Activated T-cell treated with anti-CD3 and anti-CD28 coated beads for 4 hours (primary cell): Measurements from ENCODE around the gene COL25A1.

Source experiments
- DNase-seq: peaks from one replicate; pipeline ENCODE4 v3.0.0-alpha.2; 2020

The COL25A1 gene

DNA sequence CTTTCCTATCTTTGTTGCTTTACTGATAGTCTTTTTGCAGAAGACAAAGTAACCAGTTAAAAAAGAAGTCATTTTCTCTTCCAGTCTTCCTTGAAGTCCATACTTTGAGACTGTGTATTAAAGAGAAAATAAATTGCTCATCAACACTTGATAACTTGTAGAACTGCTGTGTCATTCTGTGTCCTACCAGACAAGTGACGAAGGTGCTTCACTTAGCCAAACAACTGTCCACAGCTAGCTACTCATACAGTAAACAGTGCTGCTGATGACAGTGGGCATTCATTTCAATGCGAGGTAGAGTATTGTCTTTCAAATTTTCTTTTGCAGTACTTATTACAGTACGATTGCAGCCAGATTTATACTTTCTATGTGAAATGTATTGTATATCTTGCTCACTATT, 11.5 kb downstream of the COL25A1 start:
- DNase-seq, result no peak

DNA sequence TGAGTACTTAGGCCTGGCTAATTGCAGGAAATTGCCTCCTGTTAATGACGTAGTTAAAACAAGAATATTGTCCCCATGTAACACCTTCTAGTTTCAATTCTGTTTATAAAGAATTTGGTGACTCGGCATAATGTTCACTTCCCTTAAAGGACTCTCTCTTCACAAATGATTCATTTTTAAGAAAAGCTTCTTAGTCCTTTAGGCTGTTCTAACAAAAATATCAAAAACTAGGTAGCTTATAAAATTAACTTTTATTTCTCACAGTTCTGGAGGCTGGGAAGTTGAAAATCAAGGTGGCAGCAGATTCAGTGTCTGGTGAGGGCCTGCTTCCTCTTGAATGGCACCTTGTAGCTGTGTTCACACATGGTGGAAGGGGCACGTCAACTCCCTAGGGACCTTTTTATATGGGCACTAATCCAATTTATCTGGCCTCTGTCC, 23.8 kb downstream of the COL25A1 start:
- no peak for DNase-seq

DNA sequence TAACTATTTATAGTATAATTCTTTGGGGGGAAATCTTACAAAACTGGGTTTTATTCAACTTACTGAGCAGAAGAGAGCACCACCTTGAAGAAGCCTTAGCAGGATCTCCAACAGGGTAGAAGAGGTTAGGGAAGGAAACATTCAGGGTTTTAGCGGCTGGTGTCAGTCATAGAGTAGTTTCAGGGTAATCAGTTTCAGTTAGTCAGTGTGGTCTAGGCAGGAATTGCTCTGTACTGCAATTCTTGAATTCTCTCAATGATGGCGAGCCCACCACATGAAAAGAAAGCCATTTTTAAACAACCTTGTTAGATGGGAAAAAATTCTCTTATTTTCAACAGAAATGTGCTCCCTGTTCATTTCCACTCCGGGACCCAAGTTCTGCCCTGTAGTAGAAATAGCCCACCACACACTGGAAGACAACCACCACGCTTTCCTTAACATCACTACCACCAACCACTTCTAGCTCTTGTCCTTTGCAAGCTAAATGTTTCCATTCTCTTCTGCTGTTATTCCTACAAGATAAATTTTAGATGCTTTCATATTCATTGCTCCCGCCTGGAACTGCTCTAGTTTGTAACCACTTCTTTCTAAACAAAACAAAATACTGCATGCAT, 25.9 kb downstream of the COL25A1 start:
- no peak for DNase-seq

DNA sequence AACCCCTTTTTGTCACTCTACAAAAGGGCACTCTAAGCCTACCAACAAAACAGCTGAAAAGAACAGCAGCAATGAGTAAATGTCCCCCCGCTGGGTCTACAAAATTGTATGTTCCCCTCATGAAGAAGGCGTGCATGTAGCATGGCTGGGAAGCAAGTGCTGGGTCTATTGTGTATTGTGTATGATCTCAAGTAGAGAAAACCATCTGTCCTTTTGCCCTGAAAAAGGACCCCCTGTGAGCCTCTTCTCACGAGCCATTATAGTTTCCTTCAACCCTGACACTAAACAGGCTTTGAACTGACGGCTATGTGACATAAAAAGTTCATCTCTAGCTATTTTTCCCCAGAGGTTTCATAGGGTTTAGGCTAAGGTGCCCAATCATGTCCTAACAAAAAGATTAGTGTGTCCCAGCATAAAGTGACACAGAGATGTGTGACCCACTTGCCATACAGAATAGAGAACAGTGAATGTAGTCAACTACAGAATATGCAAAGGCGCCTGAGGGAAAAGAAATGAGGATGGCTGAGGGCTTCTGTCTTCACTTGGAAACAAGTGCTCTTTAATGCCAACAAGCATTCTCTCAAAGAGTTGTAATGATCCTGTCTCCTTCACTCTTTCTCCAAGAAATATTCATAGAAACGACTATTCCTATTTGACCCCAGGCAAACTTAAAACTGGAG, 27.3 kb downstream of the COL25A1 start:
- no peak for DNase-seq

DNA sequence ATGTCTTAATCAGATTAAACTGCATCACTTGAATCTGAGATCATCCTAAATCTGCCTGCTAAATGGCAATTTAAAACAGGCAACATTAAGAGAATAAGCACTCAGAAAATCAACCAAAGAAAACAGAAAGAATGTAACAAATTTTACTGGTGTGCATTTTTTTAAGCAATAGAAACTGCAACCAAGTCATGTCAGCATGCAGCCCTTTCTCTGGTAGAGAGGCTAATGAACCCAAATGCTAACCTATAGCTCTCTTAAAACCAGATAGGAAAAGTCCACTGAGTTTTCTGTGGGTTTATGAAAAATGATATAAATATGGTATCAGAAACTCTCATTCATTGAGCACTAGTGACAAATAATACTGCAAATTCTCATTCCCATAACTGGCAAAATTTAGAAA, 35.6 kb downstream of the COL25A1 start:
- no peak for DNase-seq

DNA sequence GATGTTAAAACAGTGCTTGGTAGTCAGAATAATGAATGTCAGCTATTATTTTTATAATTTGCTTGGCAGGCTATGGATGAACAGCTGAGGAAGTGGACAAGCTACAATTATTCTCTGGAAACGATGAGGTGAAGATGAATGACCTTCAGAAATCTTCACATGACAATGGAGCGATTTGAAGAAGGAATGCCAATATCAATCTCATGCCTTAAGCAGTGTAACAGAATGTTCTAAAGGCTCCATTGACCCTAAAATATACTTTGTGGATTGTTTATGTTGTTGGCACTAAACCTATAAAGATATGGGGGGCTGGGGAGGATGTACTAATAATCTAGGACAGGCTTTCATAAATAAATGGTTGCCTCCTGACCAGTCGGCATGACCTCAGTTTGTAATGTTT, 36.2 kb downstream of the COL25A1 start:
- no peak for DNase-seq

DNA sequence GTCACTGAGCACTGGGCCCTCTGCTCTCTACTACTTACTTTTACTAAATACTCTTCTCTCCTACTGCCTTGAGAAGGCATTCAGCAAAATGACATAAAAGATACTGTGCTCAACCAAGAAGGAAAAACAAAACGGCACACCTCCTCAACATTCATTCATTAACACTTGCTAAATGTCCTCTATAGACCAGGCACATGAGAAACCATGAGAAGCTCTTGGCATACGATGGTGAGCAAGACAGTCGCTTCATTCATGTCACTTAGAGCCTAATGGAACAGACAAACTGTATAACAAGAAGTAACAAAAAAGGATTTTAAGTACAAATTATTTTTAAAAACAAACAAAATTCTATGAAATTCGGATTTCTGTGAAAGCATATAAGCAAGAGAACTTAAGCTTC, 38.7 kb downstream of the COL25A1 start:
- no peak for DNase-seq

DNA sequence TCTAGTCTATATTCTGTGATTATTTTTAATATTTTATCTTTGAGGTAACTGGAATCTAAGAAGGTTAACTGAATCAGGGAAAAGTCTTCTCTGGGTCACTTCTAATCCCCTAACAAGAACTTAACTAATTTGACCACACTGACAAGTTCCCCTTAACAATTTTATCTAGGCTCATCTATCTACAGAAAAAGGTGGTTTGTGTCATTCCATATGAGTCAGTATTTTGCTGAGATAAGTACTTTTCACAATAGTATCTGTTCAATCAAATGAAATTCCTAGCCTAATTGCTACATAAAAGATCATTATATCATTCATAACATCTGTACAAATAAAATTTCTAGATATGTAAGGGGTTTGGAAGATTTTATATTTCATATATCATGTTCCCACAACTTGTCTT, 45.6 kb downstream of the COL25A1 start:
- no peak for DNase-seq

DNA sequence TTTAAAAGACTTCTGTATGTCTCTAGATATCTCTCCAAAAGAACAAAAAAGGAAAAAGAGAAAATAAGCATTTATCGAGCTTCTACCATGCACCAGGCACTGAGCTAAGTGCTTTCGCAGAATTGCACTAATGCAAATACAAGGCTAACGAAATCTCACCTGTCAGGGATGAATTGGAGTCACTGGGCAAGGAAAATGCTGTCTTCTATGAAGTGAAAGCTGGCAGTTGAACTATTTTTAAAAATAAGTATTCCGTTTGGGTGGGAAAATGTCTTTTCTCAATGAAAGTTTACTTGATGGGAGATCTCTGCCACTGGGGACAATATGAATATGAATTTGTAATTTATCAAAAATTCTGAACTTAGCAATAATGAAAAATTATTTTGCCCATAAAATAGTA, 47.6 kb downstream of the COL25A1 start:
- no peak for DNase-seq

DNA sequence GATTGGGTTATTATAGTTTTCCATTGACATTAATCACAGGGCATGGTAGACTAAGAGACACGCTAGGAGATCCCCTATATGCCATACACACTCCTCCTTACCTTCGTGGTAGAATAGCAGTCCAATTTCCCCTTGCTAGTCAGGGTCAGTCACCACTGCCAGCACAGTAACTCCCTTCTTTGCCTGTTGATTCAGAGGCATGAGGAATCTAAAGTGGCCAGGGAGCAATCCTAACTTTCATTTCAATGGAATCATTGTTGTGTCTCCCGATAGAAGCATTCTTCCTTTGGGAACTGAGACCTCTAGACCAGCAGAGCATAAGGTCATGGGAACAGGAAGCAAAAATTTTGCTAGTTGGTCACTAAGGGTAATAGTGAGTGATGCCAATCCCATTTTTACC, 51.1 kb downstream of the COL25A1 start:
- no peak for DNase-seq

DNA sequence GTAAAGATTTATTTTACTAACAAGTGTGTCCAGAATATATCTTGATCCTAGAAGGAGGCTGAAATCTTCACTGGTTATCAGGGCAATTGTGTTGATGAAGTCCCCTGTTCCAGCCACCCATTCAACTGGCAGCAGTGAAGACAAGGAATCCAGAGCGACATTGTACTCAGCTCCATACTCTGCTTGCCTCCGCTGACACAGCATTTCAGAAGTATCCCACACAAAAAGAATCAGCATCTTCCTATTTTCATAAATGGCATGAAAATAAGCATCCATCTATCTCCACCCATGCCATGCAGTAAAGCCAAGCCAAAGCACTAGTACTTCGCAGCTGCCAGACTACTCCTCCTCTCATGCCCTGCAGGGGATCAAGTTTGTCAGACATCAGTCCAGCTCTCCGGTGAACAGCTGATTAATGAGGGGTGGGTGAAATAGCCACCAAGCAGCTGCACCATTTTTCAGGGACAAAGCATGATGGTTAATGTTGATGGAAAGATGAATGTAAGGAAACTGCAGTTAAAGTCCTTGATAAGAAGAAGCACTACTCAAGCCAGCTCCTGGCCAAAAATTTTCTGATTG, 54.0 kb downstream of the COL25A1 start:
- no peak for DNase-seq

DNA sequence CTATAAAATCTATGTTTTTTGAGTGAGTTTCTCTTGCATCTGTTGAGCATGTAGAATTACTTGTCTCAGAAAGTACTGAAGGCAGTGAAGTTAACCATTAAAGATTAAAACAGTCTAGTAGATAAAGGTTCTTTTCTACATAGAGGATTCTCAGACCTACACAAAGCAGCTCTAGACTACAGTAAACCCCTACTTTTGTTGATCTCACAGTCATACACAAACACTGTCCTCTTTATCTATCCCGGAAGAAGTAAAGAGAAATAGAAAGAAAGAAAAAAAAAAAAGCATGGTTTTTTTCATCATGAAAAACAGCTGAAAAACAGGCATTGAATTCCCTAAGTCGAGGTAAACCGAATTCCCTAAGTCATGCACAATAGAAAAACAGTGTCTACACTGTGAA, 58.6 kb downstream of the COL25A1 start:
- no peak for DNase-seq

DNA sequence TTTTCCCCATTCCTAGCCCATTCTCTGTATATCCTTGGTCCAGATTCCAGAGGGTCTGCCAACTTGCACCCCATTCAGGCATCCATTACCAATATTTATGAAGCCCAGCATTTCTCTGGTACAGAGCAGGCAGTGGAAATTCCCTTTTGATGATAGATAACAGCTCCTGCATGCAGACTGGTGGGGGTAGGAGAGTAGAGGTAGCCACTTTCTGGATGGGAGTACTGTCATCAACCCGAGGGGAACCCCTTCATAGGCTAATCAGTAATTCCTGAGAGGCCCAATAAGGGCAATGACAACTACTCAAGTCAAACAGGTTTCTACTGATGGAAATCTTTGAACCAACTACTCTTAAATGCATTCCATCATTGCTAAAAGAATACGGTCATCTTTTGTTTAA, 63.7 kb downstream of the COL25A1 start:
- no peak for DNase-seq

DNA sequence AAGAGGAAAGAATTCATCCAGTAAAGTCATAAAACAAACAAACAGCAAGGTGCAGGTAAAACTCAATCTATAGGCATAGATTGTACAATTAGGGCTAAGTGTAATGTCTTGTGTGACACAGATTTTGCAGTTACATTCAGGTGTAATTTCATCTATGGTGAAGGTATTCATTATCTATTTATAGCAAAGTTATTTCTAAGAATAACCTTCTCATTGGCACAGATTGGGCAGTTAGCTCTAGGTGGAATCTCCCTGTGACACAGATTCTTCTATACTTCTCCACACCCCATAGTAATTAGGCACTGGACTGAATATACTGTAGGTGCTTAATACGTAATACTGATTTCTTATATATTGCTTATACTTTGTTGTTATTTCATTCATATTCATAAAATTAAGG, 66.8 kb downstream of the COL25A1 start:
- DNase-seq, result no peak

DNA sequence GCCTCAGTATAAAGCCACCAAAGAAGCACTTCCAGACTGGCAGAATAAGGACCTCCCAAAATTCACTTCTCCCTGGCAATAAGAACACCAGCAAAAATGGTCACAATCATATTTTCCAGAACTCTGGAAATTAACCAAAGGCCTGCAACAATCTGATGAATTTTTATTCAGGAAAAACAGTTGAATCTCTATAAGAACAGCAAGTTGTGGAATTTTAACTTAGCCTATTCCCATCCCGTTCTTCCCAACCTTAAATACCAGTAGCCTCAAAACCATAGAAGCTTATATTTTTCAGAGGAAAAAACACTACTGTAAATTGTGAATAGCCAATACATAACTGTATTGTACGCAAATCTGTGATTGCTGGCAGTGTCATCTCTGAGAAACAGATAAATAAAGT, 67.9 kb downstream of the COL25A1 start:
- DNase-seq, result no peak

DNA sequence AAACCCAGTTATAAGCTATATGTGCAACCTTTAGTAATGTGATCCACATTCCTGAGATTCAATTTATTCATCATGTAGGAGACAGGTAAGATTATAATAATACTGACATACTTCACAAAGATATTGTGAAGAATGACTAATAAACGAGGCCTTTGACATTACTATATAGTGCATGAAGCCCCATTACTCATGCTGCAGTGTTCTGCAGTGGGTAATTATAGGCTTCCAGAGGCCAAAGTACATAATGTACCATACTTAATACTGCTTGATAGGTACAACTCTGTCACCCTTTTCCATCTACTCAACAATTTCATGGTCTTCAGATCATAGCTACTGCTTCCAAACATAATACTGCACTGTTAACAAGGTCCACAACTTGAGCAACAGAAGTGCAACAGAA, 68.9 kb downstream of the COL25A1 start:
- no peak for DNase-seq

DNA sequence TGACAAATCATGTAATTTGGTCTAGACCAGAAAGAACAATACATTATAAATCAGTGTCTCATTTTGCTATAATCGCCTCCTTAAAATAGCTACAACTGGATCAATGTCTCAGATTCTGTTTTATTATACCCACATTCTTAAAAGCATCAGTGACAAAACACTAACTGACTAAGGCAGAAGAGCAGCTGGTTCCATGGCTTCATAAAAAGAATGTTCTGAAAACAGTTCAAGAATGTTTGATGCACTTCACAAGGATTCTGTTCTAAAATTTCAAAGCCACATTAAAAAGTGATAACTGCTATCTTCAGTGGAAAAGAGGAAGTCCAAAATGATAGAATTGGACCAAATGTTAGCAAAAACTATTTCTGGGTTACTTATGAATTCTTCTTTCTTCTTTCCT, 69.8 kb downstream of the COL25A1 start:
- DNase-seq, result no peak

DNA sequence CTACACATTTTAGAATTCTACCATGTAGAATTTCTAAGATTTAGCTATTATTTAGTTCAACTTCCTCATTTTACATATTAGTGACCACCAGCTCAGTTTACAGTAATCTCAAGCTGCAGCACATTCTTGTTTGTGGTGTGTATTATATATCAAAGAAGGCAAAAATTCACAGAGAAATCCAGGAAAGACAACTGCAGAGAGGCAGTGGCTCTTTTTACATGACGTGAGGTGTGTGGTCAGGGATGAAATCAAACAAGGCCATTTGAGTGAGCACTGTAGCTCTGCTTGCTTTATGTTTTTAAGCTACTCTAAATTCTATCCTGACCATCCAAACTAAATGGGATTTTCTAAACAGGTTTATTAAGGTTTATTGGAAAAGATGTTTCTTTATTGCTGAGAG, 71.1 kb downstream of the COL25A1 start:
- DNase-seq, result no peak

DNA sequence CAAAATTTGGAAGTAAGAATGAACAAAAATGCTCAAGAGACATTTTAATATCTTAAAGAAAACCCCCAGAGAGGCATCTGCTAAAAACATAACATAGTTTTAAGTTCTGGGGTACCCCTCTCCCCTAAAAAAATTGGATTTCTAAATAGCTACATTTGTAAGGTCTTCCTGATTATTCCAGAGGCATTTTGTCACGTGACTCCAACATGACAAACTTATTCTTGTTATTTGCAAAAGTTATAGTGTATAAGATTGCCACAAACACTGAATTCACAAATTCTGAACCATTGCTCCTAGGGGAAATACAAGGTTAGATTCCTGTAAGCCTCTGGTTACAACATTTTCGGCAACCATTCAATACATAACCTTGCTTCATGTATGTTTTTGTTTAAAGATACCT, 73.4 kb downstream of the COL25A1 start:
- DNase-seq, result no peak

DNA sequence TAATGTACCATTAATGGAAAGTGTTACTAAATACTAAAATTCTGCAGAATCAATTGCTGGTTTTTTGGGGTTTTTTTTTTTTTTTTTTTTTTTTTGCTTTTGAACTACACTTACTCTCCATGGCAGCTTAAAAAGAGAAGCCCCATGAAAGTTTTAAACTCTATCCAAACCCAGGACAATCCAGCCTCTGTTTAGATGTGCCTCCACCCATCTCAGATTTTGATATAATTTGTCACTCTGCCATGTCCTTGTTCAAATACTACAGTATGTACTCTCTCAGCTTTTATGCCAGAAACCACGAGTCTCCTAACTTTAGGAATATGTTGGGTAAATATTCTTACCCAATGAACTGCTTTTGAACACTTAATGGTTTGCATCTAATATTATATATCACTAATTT, 84.2 kb downstream of the COL25A1 start:
- DNase-seq, result no peak

DNA sequence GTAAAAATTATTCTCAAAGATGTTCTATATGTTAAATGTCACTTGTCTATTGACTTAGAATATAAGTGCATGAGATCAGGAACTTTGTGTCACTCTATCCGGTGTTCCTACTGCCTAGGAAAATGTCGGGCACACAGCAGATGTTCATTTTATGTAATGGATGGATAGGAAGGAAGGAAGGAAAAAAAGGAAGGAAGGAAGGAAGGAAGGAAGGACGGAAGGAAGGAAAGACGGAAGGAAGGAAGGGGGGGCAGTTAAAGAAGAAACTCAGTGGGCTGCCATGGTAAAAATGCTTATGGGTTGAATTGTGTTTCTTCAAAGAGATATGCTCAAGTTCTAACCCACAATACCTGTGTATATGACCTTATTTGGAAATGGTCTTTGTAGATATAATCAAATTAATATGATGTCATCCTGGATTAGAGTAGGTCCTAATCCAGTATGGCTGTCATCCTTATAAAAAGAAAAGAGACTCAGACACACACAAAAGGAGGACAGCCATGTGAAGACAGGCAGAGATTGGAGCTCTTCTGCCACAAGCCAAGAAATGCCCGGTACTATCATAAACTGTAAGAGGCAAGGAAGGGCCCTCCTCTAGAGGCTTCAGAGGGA, 86.3 kb downstream of the COL25A1 start:
- DNase-seq, result no peak

DNA sequence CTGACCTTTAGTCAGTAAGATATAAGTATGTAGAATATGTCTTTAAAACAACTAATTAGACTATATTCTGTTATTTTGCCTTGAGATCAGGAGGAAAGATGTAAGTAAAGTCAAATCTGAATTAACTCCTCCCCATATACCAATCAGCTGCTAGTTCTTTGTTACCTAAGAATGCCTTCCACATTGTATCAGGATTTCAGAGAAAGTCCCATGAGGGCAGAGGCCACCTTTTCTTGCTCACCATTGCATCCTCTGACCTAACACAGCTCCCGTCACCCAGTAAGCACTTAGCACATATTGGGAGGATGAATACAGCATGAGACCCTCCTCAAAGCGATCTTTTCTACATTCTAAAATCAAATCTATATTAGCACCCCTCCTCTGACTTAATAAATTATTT, 87.0 kb downstream of the COL25A1 start:
- DNase-seq, result no peak

DNA sequence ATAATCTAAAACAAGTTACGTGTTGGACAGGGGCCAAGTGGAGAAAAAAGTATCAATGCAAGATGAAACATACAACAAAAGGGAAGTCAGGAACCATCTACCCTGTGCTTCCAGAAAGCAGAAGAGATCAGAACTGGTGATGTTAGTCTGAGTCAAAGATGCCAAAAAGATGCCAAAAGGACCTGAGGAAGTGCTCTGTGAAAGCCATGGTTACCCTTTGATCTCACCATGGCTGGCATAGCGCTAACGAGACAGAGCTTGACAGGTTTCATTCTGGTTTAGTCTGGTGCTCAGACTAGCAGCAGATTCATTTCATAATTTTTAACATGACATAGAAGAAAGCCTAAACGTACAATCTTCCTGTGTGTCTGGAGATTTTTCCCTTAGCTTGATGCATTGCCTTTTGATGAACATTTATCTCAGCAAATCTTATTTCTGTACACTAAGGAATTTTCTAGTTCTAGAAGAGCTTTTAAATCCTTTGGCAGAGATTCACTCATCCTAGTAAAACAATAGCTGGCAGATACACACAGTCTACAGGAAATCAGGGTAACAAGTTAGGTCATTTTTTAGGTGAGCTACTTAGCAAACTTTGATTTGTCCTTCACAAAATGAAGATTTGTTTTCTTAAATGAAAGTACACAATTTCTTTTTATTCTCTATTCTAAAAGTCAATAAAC, 87.7 kb downstream of the COL25A1 start:
- no peak for DNase-seq

DNA sequence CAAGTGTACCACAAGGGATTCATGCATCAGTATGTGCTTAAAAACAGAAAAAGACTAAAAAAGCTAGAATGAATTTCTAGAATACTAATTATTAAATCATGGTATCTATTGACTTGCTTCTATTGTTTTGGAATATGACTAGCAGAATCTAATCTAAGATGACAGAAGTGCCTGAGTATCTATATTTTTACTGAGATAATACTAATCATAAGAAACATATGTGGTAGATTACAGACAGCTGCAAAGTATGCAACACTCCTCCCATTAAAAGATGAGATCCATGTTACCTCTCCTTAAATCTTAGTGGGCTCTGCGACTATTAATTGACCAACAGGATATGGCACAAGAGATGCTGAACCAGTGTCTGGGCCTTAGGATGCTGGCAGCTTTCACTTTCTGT, 89.4 kb downstream of the COL25A1 start:
- no peak for DNase-seq
